ENCODE measurements around the gene UMODL1.

- no peak for TF ChIP-seq CTCF (IDR thresholded peaks at IDR 0.05)
- no peak for TF ChIP-seq EZH2 (IDR thresholded peaks at IDR 0.05)
- no peak for TF ChIP-seq EZH2phosphoT487 (IDR thresholded peaks at IDR 0.05)
Observed at GRCh38 chr21:42189431-42189830, 118.3 kb downstream of the UMODL1 start.
